Measurements from ENCODE around the gene C12orf42. TPM values are rescaled to one million over a fixed set of nuclear protein-coding genes. Genes with fewer than 3 reads are reported as not detected.

C12orf42 gene
- total RNA-seq, result under 1 TPM in 1 of 4 donors, not detected in 3; 0.21 TPM

GRCh38 chr12:103495469-103496456 is at the start of gene C12orf42:
TSS of gene C12orf42 (minus strand) at chr12:103495968. CDS start at chr12:103478426, 17,542 bp downstream.
- Histone ChIP-seq H3K27ac (no peak within 1 kb of the TSS), H3K27me3 (peaks cover 9% of the 10 kb centered on the region in 2 donors), H3K9me3 (no peaks in the 10 kb centered on the region), H3K4me1 (no peaks in the 10 kb centered on the region), H3K36me3 (no peaks in the 10 kb centered on the region), H3K4me3 (no peak within 1 kb of the TSS)
- peak in 1 of 2 donors; percentile 27 for DNase-seq
- intact Hi-C loops (cut with DNase I; ENCODE audit: low total_unique reads), result no loop called here
- TF ChIP-seq POLR2A (IDR thresholded peaks at IDR 0.05) (no peak), CTCF (IDR thresholded peaks at IDR 0.05) (peak in 1 of 4 experiments; percentile 28)

- no peaks in the 10 kb centered on the region for H3K36me3 ChIP-seq
- DNase-seq, result no peak
- no peak overlapping the region for H3K4me3 ChIP-seq
- peaks cover 0 to 5% of the 10 kb centered on the region in 2 donors for H3K27me3 ChIP-seq
- no peak overlapping the region for H3K27ac ChIP-seq
- intact Hi-C loops (cut with DNase I; ENCODE audit: low total_unique reads), result no loop called here
- H3K9me3 ChIP-seq, result no peaks in the 10 kb centered on the region
- TF ChIP-seq CTCF (IDR thresholded peaks at IDR 0.05) (no peak), POLR2A (IDR thresholded peaks at IDR 0.05) (no peak)
- H3K4me1 ChIP-seq, result no peaks in the 10 kb centered on the region
Observed at GRCh38 chr12:103542078-103542477, 46.3 kb upstream of the C12orf42 start.

- Histone ChIP-seq H3K4me1 (no peaks in the 10 kb centered on the region), H3K4me3 (no peak overlapping the region), H3K27me3 (no peaks in the 10 kb centered on the region), H3K9me3 (no peaks in the 10 kb centered on the region), H3K27ac (no peak overlapping the region), H3K36me3 (no peaks in the 10 kb centered on the region)
- intact Hi-C loops (cut with DNase I; ENCODE audit: low total_unique reads), result no loop called here
- TF ChIP-seq POLR2A (IDR thresholded peaks at IDR 0.05) (no peak), CTCF (IDR thresholded peaks at IDR 0.05) (no peak)
- DNase-seq, result no peak
Observed at GRCh38 chr12:103540319-103540718, 44.6 kb upstream of the C12orf42 start.

GRCh38 chr12:103538397-103538796 is 42.6 kb upstream of the C12orf42 start:
- intact Hi-C loops (cut with DNase I; ENCODE audit: low total_unique reads), result no loop called here
- Histone ChIP-seq H3K9me3 (no peaks in the 10 kb centered on the region), H3K27ac (no peak overlapping the region), H3K4me3 (no peak overlapping the region), H3K36me3 (no peaks in the 10 kb centered on the region), H3K4me1 (no peaks in the 10 kb centered on the region), H3K27me3 (no peaks in the 10 kb centered on the region)
- DNase-seq, result no peak
- TF ChIP-seq POLR2A (IDR thresholded peaks at IDR 0.05) (no peak), CTCF (IDR thresholded peaks at IDR 0.05) (no peak)

Measured in uterus (tissue), 4 donors.